NB4 (cell line): Measurements from ENCODE around the gene CAB39.

Experiments
- DNase-seq: peaks from one replicate; pipeline ENCODE4 v3.0.0; 2010; ENCODE audit warnings: low read depth
- H3K4me3 ChIP-seq: one replicate; pipeline ENCODE4 v1.5.1; 2011; ENCODE audit warnings: mild to moderate bottlenecking, low read depth, low read length, moderate library complexity
- MYC ChIP-seq: IDR thresholded peaks from 2 replicates; pipeline ENCODE4 v1.6.1; 2011; ENCODE audit warnings: low read depth, low read length
- POLR2A ChIP-seq: IDR thresholded peaks from 2 replicates; pipeline ENCODE4 v1.6.1; 2011; ENCODE audit warnings: mild to moderate bottlenecking; ENCODE audit not compliant: insufficient read length; ENCODE audit errors: extremely low read depth
- TF ChIP-seq, protein P1 (sequence below): IDR thresholded peaks from one replicate; pipeline ENCODE4 v1.5.1; 2012; ENCODE audit warnings: low read depth, low read length
- TF ChIP-seq, protein P2 (sequence below): IDR thresholded peaks from 2 replicates; pipeline ENCODE4 v1.6.1; 2011; ENCODE audit warnings: low read depth, low read length

CAB39 gene

DNA sequence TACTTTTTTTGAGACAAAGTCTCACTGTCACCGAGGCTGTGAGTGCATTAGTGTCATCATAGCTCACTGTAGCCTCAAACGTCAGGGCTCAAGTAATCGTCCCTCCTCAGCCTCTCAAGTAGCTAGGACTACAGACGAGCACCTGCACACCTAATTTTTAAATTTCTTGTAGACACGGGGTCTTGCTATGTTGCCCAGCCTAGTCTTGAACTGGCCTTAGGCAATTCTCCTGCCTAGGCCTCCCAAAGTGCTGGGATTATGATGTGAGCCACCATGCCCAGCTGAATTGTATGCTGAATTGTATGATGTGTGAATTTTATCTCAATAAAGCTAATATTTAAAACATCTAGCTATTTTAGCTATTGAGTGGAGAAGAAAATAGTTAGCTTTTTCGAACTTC lies 18.9 kb downstream of the CAB39 start:
- DNase-seq, result no peak
- TF ChIP-seq MYC (no peak), POLR2A (no peak)
- TF ChIP-seq, protein P1, sequence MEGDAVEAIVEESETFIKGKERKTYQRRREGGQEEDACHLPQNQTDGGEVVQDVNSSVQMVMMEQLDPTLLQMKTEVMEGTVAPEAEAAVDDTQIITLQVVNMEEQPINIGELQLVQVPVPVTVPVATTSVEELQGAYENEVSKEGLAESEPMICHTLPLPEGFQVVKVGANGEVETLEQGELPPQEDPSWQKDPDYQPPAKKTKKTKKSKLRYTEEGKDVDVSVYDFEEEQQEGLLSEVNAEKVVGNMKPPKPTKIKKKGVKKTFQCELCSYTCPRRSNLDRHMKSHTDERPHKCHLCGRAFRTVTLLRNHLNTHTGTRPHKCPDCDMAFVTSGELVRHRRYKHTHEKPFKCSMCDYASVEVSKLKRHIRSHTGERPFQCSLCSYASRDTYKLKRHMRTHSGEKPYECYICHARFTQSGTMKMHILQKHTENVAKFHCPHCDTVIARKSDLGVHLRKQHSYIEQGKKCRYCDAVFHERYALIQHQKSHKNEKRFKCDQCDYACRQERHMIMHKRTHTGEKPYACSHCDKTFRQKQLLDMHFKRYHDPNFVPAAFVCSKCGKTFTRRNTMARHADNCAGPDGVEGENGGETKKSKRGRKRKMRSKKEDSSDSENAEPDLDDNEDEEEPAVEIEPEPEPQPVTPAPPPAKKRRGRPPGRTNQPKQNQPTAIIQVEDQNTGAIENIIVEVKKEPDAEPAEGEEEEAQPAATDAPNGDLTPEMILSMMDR, result no peak
- TF ChIP-seq, protein P2, sequence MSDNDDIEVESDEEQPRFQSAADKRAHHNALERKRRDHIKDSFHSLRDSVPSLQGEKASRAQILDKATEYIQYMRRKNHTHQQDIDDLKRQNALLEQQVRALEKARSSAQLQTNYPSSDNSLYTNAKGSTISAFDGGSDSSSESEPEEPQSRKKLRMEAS, result no peak
- H3K4me3 ChIP-seq, result no peak overlapping the region

DNA sequence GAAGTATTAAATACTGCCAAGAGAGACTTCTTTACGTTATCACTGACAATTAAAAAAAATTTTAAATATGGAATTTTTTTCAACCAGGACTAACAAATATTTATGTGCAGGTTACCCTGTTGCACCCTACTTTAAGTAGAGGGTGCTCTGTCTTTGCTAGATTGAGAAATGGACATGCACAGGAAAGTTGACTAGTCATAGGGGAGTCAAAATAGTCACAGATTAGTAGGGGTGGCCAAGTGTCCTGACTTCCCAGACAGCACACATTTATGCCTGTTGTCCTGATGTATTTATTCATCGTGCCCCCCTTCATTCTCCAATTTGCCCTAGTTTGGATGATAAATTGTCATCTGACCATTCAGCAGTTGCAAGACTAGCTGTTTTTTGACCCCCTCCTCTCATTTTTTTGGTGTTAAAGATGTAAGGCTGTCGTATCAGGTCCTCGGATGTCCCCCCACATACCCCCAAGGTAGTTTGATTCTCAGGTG lies 20.3 kb downstream of the CAB39 start:
- DNase-seq, result no peak

DNA sequence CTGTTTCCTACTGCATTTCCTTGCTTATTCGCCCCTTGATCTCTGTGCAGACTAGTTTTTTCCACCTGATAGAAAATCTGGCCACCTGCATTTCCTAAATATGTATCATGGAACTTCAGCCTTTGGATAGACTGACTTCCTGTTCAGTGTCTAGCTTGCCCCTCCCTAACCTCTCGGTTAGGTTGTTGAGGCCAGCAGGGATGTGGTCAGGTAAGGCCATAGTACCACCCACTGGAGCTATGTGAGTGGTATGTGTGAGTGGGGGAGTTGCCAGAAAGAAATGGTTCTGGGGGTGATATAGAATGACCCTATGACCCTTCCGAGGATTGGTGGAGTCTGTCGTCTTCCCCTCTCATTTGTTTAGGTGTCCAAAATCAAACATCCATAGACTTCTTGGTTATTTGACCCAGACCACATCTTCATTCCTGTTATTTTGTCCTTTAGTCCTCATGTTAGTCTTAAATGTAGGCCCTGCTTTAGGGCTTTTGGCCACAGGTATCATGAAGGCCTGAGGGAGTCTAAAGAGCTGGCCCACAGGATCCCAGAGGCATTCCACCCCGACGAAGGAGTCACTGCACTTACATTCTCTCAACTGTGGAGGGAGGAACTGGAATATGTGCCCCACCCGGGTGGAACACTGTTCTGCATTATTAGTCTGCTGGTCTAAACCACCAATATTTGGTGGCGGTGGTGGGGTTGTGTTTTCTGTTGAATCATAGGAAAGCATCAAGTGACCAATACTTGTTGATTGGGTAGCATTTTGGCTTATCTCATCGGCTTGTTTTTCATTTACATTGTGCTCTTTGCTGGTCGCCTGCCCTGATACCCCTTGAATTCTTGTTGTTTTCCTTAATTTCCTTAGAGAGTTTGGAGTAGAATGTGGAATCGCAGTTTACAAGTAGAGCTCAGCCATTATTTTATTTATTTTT lies 21.9 kb downstream of the CAB39 start:
- no peak for DNase-seq
- no peak overlapping the region for H3K4me3 ChIP-seq
- TF ChIP-seq, protein P1, result no peak
- TF ChIP-seq MYC, result no peak
- TF ChIP-seq, protein P2, result no peak
- TF ChIP-seq POLR2A, result no peak

More for the DNA sequence above, 20.3 kb downstream of the CAB39 start:
- no peak overlapping the region for H3K4me3 ChIP-seq
- TF ChIP-seq, protein P1, result no peak
- TF ChIP-seq MYC, result no peak
- TF ChIP-seq, protein P2, result no peak
- no peak for TF ChIP-seq POLR2A

DNA sequence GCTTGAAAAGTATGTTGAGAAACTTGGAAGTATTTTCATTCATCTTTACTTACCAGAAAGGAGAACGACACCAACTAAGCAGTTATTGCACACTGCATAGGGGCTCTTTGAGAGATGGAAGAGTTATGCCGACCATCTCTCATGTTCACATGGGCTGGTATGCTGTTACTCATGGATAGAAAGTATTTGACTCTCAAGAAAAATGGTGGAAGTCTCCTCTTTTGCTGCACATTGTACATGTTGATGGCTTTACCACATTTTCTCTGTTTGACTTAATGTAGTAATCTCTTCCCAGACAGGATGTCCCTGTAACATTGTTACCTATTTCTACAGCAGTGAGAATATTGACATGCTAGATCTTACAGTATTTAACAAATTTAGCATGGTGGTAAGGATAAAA lies 23.2 kb downstream of the CAB39 start:
- no peak overlapping the region for H3K4me3 ChIP-seq
- no peak for DNase-seq
- TF ChIP-seq MYC, result no peak
- TF ChIP-seq, protein P1, result no peak
- no peak for TF ChIP-seq POLR2A
- TF ChIP-seq, protein P2, result no peak

DNA sequence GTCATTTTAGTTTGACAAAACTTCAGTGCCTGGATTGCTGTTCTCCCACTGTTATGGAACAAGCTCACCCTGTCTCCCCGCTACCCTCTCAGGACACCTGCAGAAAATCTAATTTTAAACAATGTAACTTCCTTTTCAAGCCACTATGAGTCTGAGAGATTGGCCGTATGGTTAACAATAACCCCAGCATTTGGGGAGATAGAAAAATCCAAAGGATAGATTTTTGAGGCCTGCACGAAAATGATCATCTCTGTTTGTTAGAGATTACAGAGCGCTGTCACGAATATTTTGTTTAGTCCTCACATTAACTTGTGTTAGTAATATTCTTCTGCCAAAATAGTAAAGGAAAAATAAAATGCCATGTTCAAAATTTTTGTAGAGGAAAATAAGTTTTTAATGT lies 24.7 kb downstream of the CAB39 start:
- no peak for DNase-seq
- H3K4me3 ChIP-seq, result no peak overlapping the region
- TF ChIP-seq, protein P1, result no peak
- TF ChIP-seq, protein P2, result no peak
- no peak for TF ChIP-seq MYC
- TF ChIP-seq POLR2A, result no peak
